SK-N-SH (cell line): ENCODE measurements around the gene ZNF503. TPM values are rescaled to one million over a fixed set of nuclear protein-coding genes. Genes with fewer than 3 reads are reported as not detected.

Experiments used
- CTCF ChIA-PET: fragments of 300-600, 350-600 bp; formaldehyde crosslinking; extraction: SDS; loops from one replicate; lab custom pipeline; 2021; lab: Yijun Ruan, JAX
- POLR2A ChIA-PET: fragments of 350-600 bp; sonication (Branson Sonifier 250); formaldehyde crosslinking; extraction: SDS; loops from one replicate; lab custom pipeline; 2020; ENCODE audit warnings: antibody characterized with exemption, inconsistent platforms; lab: Yijun Ruan, JAX
- DNase-seq: peaks from one replicate; pipeline ENCODE4 v3.0.0; 2012
- H2AFZ ChIP-seq: fragments of 200-600 bp; sonication (generic); 2 replicates; pipeline ENCODE4 v1.8.1; 2016; ENCODE audit warnings: antibody characterized with exemption, mild to moderate bottlenecking, low read depth
- H3F3A ChIP-seq: fragments of 200-600 bp; sonication (generic); replicated peaks from 2 replicates; pipeline ENCODE3; 2016; ENCODE audit warnings: antibody characterized with exemption, mild to moderate bottlenecking; ENCODE audit not compliant: insufficient read depth
- H3K27ac ChIP-seq, 2 experiments: fragments of 200-500 bp in 1 of 2; fragments of 200-600 bp in 1 of 2; sonication (Bioruptor generic) in 1 of 2; sonication (generic), shearing (Covaris generic) in 1 of 2; 2 replicates each; pipeline versions ENCODE4 v1.5.1 to v1.6.1; 2014 to 2016; ENCODE audit warnings: low read depth in 2 of 2, inconsistent platforms in 1 of 2, low read length in 1 of 2, mild to moderate bottlenecking in 1 of 2, mixed read lengths in 1 of 2
- H3K27me3 ChIP-seq: fragments of 200-600 bp; sonication (generic), shearing (Covaris generic); 2 replicates; pipeline ENCODE4 v1.6.1; 2016; ENCODE audit warnings: mixed run types; ENCODE audit not compliant: insufficient read depth
- H3K36me3 ChIP-seq, 2 experiments: fragments of 200-500 bp in 1 of 2; fragments of 200-600 bp in 1 of 2; sonication (Bioruptor generic) in 1 of 2; sonication (generic) in 1 of 2; replicated peaks in 1 of 2; 2 replicates each; pipeline versions ENCODE3 to v1.5.1; 2014 to 2016; ENCODE audit warnings: low read length in 1 of 2, mild to moderate bottlenecking in 1 of 2; ENCODE audit not compliant: insufficient read depth in 2 of 2, control insufficient read depth in 1 of 2
- H3K4me1 ChIP-seq, 2 experiments: fragments of 200-500 bp in 1 of 2; fragments of 200-600 bp in 1 of 2; sonication (Bioruptor generic) in 1 of 2; sonication (generic), shearing (Covaris generic) in 1 of 2; 2 replicates each; pipeline versions ENCODE4 v1.5.1 to v1.6.1; 2014 to 2016; ENCODE audit warnings: low read depth in 1 of 2, low read length in 1 of 2, mixed run types in 1 of 2; ENCODE audit not compliant: insufficient read depth in 2 of 2, control insufficient read depth in 1 of 2
- H3K4me2 ChIP-seq: fragments of 200-600 bp; sonication (generic), shearing (Covaris generic); 2 replicates; pipeline ENCODE4 v1.6.1; 2017; ENCODE audit warnings: mixed run types
- H3K4me3 ChIP-seq, 2 experiments: fragments of 200-500 bp in 1 of 2; fragments of 200-600 bp in 1 of 2; sonication (Bioruptor generic) in 1 of 2; sonication (generic), shearing (Covaris generic) in 1 of 2; 2 replicates each; pipeline versions ENCODE4 v1.5.1 to v1.8.1; 2014 to 2016; ENCODE audit warnings: low read depth in 2 of 2, inconsistent platforms in 1 of 2, low read length in 1 of 2, mild to moderate bottlenecking in 1 of 2, mixed read lengths in 1 of 2, moderate library complexity in 1 of 2
- H3K79me2 ChIP-seq: fragments of 200-600 bp; sonication (generic); 2 replicates; pipeline ENCODE4 v1.8.1; 2017; ENCODE audit warnings: mild to moderate bottlenecking; ENCODE audit not compliant: insufficient read depth
- H3K9ac ChIP-seq: fragments of 200-600 bp; sonication (generic); 2 replicates; pipeline ENCODE4 v1.6.1; 2017; ENCODE audit warnings: mixed run types
- H3K9me2 ChIP-seq: fragments of 200-600 bp; sonication (generic); 2 replicates; pipeline ENCODE4 v1.6.1; 2017; ENCODE audit warnings: mixed run types
- H3K9me3 ChIP-seq: fragments of 200-600 bp; sonication (generic); 2 replicates; pipeline ENCODE4 v1.6.1; 2017; ENCODE audit warnings: mixed run types, mild to moderate bottlenecking, moderate library complexity
- H4K20me1 ChIP-seq: fragments of 200-600 bp; sonication (generic); 2 replicates; pipeline ENCODE4 v1.6.1; 2017; ENCODE audit warnings: mild to moderate bottlenecking, mixed run types; ENCODE audit not compliant: insufficient read depth
- EP300 ChIP-seq, 2 experiments: IDR thresholded peaks; 2 replicates each; pipeline versions ENCODE4 v1.4.0 to v1.6.1; 2012; ENCODE audit warnings: borderline replicate concordance in 1 of 2, low read depth in 1 of 2, low read length in 1 of 2
- FOSL2 ChIP-seq: IDR thresholded peaks from 2 replicates; pipeline ENCODE4 v1.4.0; 2012; ENCODE audit warnings: low read depth, mild to moderate bottlenecking, moderate library complexity, borderline replicate concordance
- FOXM1 ChIP-seq: IDR thresholded peaks from 2 replicates; pipeline ENCODE4 v1.4.0; 2012; ENCODE audit warnings: low read depth, mild to moderate bottlenecking
- GATA2 ChIP-seq: sonication (generic); formaldehyde crosslinking; IDR thresholded peaks from 2 replicates; pipeline ENCODE4 v1.5.0; 2020; ENCODE audit warnings: mild to moderate bottlenecking, missing genetic modification reagents
- MAX ChIP-seq: IDR thresholded peaks from 2 replicates; pipeline ENCODE4 v1.4.0; 2012; ENCODE audit warnings: low read depth
- MEF2A ChIP-seq: IDR thresholded peaks from 2 replicates; pipeline ENCODE4 v1.4.0; 2012; ENCODE audit warnings: low read depth, borderline replicate concordance
- MXI1 ChIP-seq: IDR thresholded peaks from 2 replicates; pipeline ENCODE4 v1.6.1; 2012; ENCODE audit warnings: mild to moderate bottlenecking, low read depth, low read length, improper control_type of control experiment
- NFIC ChIP-seq: IDR thresholded peaks from 2 replicates; pipeline ENCODE4 v1.4.0; 2012; ENCODE audit warnings: borderline replicate concordance
- NRF1 ChIP-seq: IDR thresholded peaks from 2 replicates; pipeline ENCODE4 v1.6.1; 2012; ENCODE audit warnings: low read depth, mild to moderate bottlenecking, low read length
- POLR2AphosphoS5 ChIP-seq: IDR thresholded peaks from 2 replicates; pipeline ENCODE4 v1.6.1; 2012; ENCODE audit warnings: low read depth, low read length
- REST ChIP-seq: IDR thresholded peaks from 2 replicates; pipeline ENCODE4 v1.6.1; 2012; ENCODE audit warnings: mild to moderate bottlenecking, low read depth, low read length, moderate library complexity
- RXRA ChIP-seq: IDR thresholded peaks from 2 replicates; pipeline ENCODE4 v1.4.0; 2012; ENCODE audit warnings: low read depth, mild to moderate bottlenecking, borderline replicate concordance
- TCF12 ChIP-seq: IDR thresholded peaks from 2 replicates; pipeline ENCODE4 v1.4.0; 2012
- USF1 ChIP-seq: IDR thresholded peaks from 2 replicates; pipeline ENCODE4 v1.4.0; 2012; ENCODE audit warnings: low read depth, borderline replicate concordance
- WGBS: methylation state at CpG from one replicate; pipeline ENCODE4 v1.1.6; 2017; ENCODE audit warnings: low lambda C conversion rate; 5-methylcytosine and 5-hydroxymethylcytosine counted together
- polyA plus RNA-seq, 3 experiments: library from polyadenylated mRNA; depleted of rRNA; stranded (reverse); fragments of >200 nt; gene quantifications; 2 replicates each; pipeline ENCODE4 v1.2.3, GENCODE V29; 2012

Gene ZNF503
- polyA plus RNA-seq, 1 of the 3 experiments (the other 2 are of a cell fraction) = 5.9 TPM

- WGBS = 68% methylated on average over 10 of the region's 10 CpGs
- ChIA-PET CTCF (interaction anchor here (1.0 to 1.1 kb wide), 3 partner anchors 10 to 84 kb away, joined by 3 to 4 read pairs (median 4); no protein-coding TSS in a partner anchor), POLR2A (no interaction called here)
- no peaks in the 10 kb centered on the region for H4K20me1 ChIP-seq
- no peak overlapping the region for H3K27ac ChIP-seq
- no peak overlapping the region for H3K4me3 ChIP-seq
- H3K9me3 ChIP-seq = no peaks in the 10 kb centered on the region
- no peaks in the 10 kb centered on the region for H3K36me3 ChIP-seq
- no peaks in the 10 kb centered on the region for H3K27me3 ChIP-seq
- no peaks in the 10 kb centered on the region for H3F3A ChIP-seq
- peaks cover 0 to 4% of the 10 kb centered on the region in 2 experiments; a peak in 1 of 4 replicates for H3K4me1 ChIP-seq
- DNase-seq = no peak
- H3K4me2 ChIP-seq = no peak overlapping the region
- H2AFZ ChIP-seq = no peak overlapping the region
- H3K9ac ChIP-seq = no peak overlapping the region
- no peaks in the 10 kb centered on the region for H3K79me2 ChIP-seq
- TF ChIP-seq FOXM1 = no peak
- peak; percentile 20; the same call in 1 of the 2 replicates for TF ChIP-seq GATA2 (CRISPR knock-in tag)
- peak in 1 of 2 experiments; percentile 54; a peak in 1 of 4 replicates for TF ChIP-seq EP300 (IDR thresholded peaks at IDR 0.05; ENCODE audit: borderline replicate concordance in 1 of 2, low read depth in 1 of 2, low read length in 1 of 2)
- TF ChIP-seq, all 33 proteins: peak for 2
- H3K9me2 ChIP-seq = no peaks in the 10 kb centered on the region
Measured at GRCh38 chr10:75379212-75379724, 22.3 kb downstream of the ZNF503 start.

GRCh38 chr10:75378379-75378778, 23.2 kb downstream of the ZNF503 start:
- Histone ChIP-seq H3K36me3 (no peaks in the 10 kb centered on the region), H3F3A (no peaks in the 10 kb centered on the region), H3K27me3 (no peaks in the 10 kb centered on the region), H4K20me1 (no peaks in the 10 kb centered on the region), H3K79me2 (no peaks in the 10 kb centered on the region), H3K4me2 (no peak overlapping the region), H3K4me3 (no peak overlapping the region), H3K4me1 (peaks cover 0 to 4% of the 10 kb centered on the region in 2 experiments; a peak in 1 of 4 replicates), H3K27ac (no peak overlapping the region), H2AFZ (no peak overlapping the region), H3K9ac (no peak overlapping the region), H3K9me2 (no peaks in the 10 kb centered on the region), H3K9me3 (no peaks in the 10 kb centered on the region)
- CTCF ChIA-PET = interaction anchor here (1.1 kb wide), 1 partner anchor 10 kb away, joined by 3 read pairs; no protein-coding TSS in a partner anchor
- TF ChIP-seq USF1 (no peak), MXI1 (no peak), NRF1 (no peak), MAX (no peak)
- no peak for DNase-seq
- 82% methylated on average over 2 of the region's 2 CpGs for WGBS
- POLR2A ChIA-PET = no interaction called here

- TF ChIP-seq USF1 (no peak), FOSL2 (no peak), TCF12 (no peak), REST (no peak), MAX (no peak), MEF2A (no peak), RXRA (no peak), POLR2AphosphoS5 (no peak), NFIC (no peak)
- ChIA-PET CTCF (no interaction called here), POLR2A (no interaction called here)
- no peaks in the 10 kb centered on the region for H3K79me2 ChIP-seq
- H3K9me3 ChIP-seq = no peaks in the 10 kb centered on the region
- H3F3A ChIP-seq = no peaks in the 10 kb centered on the region
- no peak overlapping the region for H3K4me2 ChIP-seq
- H3K9ac ChIP-seq = no peak overlapping the region
- no peak overlapping the region for H3K4me3 ChIP-seq
- DNase-seq = no peak
- no peak overlapping the region for H3K27ac ChIP-seq
- no peaks in the 10 kb centered on the region for H3K9me2 ChIP-seq
- H3K27me3 ChIP-seq = no peaks in the 10 kb centered on the region
- no peak overlapping the region for H2AFZ ChIP-seq
- peaks cover 0 to 4% of the 10 kb centered on the region in 2 experiments; a peak in 1 of 4 replicates for H3K4me1 ChIP-seq
- no peaks in the 10 kb centered on the region for H4K20me1 ChIP-seq
- WGBS = 72% methylated on average over 3 of the region's 3 CpGs
- H3K36me3 ChIP-seq = no peaks in the 10 kb centered on the region
Measured at GRCh38 chr10:75377869-75378268, 23.7 kb downstream of the ZNF503 start.
